HL-60 (cell line): ENCODE data around the gene GTF2I.

ENCODE experiments used
- DNase-seq, 2 experiments: peaks; one replicate each; pipeline ENCODE4 v3.0.0-alpha.2; 2010 to 2020; ENCODE audit warnings: low read depth in 1 of 2, low spot score in 1 of 2
- H3K27ac ChIP-seq: fragments of 250-450 bp; sonication (Bioruptor Pico); replicated peaks from 2 replicates; pipeline ENCODE4 v1.5.1; 2020; ENCODE audit warnings: mild to moderate bottlenecking, moderate library complexity
- H3K27me3 ChIP-seq: fragments of 250-450 bp; sonication (Bioruptor Pico); 2 replicates; pipeline ENCODE4 v1.5.1; 2021; ENCODE audit warnings: mild to moderate bottlenecking, moderate library complexity; ENCODE audit not compliant: insufficient read depth, poor library complexity, severe bottlenecking
- H3K4me3 ChIP-seq: replicated peaks from 2 replicates; pipeline ENCODE4 v1.5.1; 2011; ENCODE audit warnings: mild to moderate bottlenecking, control low read depth, low read length; ENCODE audit not compliant: insufficient read depth
- GABPA ChIP-seq: IDR thresholded peaks from 2 replicates; pipeline ENCODE4 v1.6.1; 2012; ENCODE audit warnings: low read depth
- POLR2AphosphoS5 ChIP-seq: IDR thresholded peaks from 2 replicates; pipeline ENCODE4 v1.6.1; 2012; ENCODE audit warnings: low read depth
- SPI1 ChIP-seq: IDR thresholded peaks from 2 replicates; pipeline ENCODE4 v1.6.1; 2012; ENCODE audit warnings: low read depth, mild to moderate bottlenecking, borderline replicate concordance
- TF ChIP-seq, protein P1 (sequence below): IDR thresholded peaks from 2 replicates; pipeline ENCODE4 v1.6.1; 2012; ENCODE audit warnings: low read depth; ENCODE audit not compliant: insufficient replicate concordance
- TF ChIP-seq, protein P2 (sequence below): IDR thresholded peaks from one replicate; pipeline ENCODE4 v1.5.1; 2011; ENCODE audit warnings: low read length, control low read depth, inconsistent platforms; ENCODE audit not compliant: insufficient read depth

GTF2I gene

DNA sequence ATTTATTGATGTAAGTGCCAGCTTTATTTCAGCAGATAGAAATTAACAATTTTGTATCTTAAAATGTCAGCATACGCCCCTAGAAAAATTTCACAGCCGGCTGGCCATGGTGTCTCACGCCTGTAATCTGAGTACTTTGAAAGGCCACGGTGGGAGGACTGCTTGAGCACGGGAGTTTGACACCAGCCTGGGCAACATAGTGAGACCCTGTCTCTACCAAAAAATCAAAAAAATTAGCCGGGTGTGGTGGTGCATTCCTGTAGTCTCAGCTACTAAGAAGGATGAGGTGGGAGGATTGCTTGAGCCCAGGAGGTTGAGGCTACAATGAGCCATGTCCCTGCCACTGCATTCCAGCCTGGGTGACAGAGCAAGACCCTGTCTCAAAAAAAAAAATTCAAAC, 14.1 kb downstream of the GTF2I start:
- no peak overlapping the region for H3K27ac ChIP-seq
- no peak for DNase-seq
- TF ChIP-seq GABPA: no peak
- TF ChIP-seq, protein P1, sequence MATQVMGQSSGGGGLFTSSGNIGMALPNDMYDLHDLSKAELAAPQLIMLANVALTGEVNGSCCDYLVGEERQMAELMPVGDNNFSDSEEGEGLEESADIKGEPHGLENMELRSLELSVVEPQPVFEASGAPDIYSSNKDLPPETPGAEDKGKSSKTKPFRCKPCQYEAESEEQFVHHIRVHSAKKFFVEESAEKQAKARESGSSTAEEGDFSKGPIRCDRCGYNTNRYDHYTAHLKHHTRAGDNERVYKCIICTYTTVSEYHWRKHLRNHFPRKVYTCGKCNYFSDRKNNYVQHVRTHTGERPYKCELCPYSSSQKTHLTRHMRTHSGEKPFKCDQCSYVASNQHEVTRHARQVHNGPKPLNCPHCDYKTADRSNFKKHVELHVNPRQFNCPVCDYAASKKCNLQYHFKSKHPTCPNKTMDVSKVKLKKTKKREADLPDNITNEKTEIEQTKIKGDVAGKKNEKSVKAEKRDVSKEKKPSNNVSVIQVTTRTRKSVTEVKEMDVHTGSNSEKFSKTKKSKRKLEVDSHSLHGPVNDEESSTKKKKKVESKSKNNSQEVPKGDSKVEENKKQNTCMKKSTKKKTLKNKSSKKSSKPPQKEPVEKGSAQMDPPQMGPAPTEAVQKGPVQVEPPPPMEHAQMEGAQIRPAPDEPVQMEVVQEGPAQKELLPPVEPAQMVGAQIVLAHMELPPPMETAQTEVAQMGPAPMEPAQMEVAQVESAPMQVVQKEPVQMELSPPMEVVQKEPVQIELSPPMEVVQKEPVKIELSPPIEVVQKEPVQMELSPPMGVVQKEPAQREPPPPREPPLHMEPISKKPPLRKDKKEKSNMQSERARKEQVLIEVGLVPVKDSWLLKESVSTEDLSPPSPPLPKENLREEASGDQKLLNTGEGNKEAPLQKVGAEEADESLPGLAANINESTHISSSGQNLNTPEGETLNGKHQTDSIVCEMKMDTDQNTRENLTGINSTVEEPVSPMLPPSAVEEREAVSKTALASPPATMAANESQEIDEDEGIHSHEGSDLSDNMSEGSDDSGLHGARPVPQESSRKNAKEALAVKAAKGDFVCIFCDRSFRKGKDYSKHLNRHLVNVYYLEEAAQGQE: no peak
- no peak for TF ChIP-seq POLR2AphosphoS5
- TF ChIP-seq SPI1: no peak
- H3K27me3 ChIP-seq: no peaks in the 10 kb centered on the region
- no peak overlapping the region for H3K4me3 ChIP-seq

DNA sequence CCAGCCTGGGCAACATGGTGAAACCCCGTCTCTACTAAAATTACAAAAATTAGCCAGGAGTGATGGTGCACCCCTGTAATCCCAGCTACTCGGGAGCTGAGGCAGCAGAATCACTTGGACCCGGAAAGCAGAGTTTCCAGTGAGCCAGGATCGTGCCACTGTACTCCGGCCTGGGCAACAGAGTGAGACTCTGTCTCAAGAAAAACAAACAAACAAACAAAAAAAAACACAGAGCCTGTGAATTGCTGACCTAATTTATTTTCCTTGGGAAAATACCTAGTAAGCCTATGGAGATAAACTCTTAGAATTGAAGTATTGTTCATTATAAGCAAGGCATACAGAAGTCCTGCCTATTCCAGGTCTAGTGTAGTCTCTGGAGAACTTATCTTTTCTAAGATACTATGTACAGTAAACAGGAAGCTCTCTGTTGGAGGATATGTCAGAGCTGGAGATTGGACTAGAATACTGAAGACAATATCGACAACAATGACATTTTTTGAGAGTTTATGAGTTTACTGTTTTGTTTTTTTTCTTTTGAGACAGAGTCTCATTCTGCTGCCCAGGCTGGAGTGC, 14.9 kb downstream of the GTF2I start:
- Histone ChIP-seq H3K27me3 (no peaks in the 10 kb centered on the region), H3K27ac (no peak overlapping the region), H3K4me3 (no peak overlapping the region)
- no peak for DNase-seq
- TF ChIP-seq, protein P1: no peak
- TF ChIP-seq POLR2AphosphoS5: no peak
- no peak for TF ChIP-seq SPI1
- no peak for TF ChIP-seq GABPA
- TF ChIP-seq, protein P2, sequence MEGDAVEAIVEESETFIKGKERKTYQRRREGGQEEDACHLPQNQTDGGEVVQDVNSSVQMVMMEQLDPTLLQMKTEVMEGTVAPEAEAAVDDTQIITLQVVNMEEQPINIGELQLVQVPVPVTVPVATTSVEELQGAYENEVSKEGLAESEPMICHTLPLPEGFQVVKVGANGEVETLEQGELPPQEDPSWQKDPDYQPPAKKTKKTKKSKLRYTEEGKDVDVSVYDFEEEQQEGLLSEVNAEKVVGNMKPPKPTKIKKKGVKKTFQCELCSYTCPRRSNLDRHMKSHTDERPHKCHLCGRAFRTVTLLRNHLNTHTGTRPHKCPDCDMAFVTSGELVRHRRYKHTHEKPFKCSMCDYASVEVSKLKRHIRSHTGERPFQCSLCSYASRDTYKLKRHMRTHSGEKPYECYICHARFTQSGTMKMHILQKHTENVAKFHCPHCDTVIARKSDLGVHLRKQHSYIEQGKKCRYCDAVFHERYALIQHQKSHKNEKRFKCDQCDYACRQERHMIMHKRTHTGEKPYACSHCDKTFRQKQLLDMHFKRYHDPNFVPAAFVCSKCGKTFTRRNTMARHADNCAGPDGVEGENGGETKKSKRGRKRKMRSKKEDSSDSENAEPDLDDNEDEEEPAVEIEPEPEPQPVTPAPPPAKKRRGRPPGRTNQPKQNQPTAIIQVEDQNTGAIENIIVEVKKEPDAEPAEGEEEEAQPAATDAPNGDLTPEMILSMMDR: no peak

DNA sequence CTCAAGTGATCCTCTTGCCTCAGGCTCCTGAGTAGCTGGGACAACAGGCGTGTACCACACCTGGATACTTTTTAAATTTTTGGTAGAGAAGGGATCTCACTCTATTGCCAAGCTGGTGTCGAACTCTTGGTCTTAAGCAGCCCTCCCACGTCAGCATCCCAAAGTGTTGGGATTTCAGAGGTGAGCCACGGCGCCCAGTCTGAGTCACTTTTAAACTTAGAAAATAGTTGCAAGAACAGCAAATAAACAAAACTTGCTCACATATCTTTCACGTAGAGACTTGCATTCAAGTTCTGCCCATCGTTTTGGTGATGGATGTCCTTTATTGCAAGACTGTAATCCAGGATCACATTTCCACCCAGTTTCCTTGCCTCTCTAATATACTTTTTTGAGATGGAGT, 16.6 kb downstream of the GTF2I start:
- no peaks in the 10 kb centered on the region for H3K27me3 ChIP-seq
- no peak for TF ChIP-seq GABPA
- no peak for TF ChIP-seq SPI1
- TF ChIP-seq POLR2AphosphoS5: no peak
- TF ChIP-seq, protein P2: no peak
- TF ChIP-seq, protein P1: no peak
- no peak overlapping the region for H3K4me3 ChIP-seq
- no peak overlapping the region for H3K27ac ChIP-seq
- DNase-seq: no peak

DNA sequence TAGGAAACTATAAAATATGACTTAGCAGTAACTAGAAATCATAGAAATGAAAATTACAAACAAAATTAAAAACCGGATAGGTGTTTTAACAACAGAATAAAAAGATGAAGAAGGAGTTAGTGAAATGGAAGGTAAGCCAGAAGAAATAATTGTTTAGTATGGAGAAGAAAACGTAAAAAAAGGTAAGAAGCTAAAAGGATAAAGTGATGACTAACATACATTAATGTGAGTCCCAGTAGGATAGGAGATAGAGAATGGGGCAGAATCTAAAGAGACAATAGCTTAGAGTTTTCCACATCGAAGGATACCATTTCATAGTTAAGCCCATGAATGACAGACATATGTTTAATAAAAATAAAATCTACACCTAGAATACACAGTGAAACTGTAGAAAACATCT, 25.3 kb downstream of the GTF2I start:
- DNase-seq: no peak
- no peak overlapping the region for H3K4me3 ChIP-seq
- H3K27me3 ChIP-seq: no peaks in the 10 kb centered on the region
- TF ChIP-seq POLR2AphosphoS5 (no peak), SPI1 (no peak), GABPA (no peak)
- TF ChIP-seq, protein P2: no peak
- TF ChIP-seq, protein P1: no peak
- H3K27ac ChIP-seq: no peak overlapping the region
